RPMI7951 (cell line): ENCODE measurements around the gene SMIM45.

Experiments
- DNase-seq: peaks from one replicate; pipeline ENCODE4 v3.0.0-alpha.2; 2012; ENCODE audit warnings: low read depth

Gene SMIM45

DNA sequence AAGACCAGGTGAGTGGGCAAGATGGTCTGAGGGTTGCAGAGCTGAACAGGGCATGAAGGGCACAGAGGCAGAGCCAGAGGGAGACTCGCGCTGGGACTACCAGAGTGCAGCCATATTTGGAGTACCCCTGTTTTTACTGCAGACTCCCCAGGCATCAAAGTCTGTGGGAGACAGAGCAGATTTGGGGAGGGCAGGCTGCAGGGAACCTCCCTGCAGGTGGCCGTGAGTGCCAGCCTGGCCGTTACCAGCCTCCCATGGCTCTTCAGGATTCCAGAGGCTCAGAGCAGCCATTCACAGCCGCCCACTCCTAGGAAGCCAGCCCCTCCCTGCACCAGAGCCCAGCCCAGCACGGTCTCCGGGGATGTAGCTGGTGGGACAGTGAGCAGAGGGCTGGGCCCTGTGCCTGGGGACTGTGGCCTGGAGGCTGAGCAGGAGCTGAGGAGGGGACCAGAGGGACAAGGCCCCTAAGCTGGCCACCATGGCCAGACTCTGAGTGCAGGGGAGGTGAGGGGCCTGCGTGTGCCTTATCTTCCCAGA lies 17.2 kb downstream of the SMIM45 start, which contains the start of gene SEPTIN3:
Gene SEPTIN3, plus strand, starts transcription at position 334 of the 537 bp plus-strand sequence. CDS start 2,050 bp downstream, outside the sequence.
- DNase-seq: no peak

DNA sequence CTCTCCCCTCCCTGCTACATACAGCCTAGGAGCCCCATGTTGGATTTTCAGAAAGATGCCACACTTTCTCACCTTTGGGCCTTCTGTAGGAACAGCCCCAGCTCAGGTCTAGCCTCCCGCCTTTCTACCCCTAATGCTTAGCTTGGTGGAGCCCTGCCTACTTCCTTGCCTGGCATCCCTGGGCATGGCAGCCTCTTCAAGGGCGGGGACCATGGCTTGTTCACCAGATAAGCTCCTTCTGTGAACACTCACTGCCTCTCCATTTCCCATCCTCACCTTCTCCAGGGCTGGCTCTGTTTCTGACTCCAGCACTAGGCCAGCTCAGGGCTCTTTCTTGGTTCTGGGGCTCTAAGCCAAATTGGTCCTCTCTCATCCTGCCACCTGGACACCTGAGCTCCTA lies 18.7 kb downstream of the SMIM45 start:
- DNase-seq: no peak

DNA sequence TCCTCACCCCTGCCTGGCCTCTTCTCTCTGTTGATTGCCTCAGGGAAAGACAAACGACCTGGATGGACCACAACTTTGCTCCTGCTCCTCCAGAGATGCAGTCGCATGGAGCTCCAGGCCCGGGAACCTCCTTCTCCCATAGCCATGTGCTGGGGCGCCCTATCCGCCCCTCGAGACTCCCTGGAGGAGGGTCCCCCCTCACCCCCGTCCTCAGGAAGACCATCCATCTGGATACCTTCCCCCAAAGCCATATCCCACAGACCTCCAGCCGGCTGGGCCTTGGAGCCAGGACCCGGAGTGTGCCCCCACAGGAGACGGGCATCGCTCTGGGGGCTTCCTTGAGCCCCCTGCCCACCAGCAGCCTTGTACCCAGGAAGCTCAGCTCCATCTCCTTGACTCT lies 19.5 kb downstream of the SMIM45 start:
- DNase-seq: no peak

DNA sequence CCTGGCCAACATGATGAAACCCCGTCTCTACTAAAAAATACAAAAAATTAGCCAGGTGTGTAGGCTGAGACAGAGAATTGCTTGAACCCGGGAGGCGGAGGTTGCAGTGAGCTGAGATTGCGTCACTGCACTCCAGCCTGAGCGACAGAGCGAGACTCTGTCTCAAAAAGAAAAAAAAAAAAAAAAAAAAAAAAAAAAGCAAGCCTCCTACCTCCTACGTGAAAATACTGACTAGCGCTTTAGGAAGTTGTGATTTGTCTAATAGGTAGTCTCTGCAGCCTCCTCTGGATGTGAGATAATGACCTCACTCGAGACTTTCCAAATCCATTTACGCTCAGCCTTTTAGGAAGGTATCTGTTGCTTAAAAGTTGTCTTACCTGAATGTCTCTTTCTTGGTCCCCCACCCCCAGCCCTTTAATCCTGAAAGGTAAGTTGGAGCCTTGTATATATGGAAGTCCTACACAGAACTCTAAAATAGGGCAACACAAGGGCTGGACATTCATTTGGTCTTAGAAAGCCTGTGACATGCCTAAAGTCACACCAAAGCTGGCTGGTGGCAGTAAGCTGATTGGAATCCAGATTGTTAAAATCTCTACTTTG lies 22.8 kb downstream of the SMIM45 start:
- no peak for DNase-seq

DNA sequence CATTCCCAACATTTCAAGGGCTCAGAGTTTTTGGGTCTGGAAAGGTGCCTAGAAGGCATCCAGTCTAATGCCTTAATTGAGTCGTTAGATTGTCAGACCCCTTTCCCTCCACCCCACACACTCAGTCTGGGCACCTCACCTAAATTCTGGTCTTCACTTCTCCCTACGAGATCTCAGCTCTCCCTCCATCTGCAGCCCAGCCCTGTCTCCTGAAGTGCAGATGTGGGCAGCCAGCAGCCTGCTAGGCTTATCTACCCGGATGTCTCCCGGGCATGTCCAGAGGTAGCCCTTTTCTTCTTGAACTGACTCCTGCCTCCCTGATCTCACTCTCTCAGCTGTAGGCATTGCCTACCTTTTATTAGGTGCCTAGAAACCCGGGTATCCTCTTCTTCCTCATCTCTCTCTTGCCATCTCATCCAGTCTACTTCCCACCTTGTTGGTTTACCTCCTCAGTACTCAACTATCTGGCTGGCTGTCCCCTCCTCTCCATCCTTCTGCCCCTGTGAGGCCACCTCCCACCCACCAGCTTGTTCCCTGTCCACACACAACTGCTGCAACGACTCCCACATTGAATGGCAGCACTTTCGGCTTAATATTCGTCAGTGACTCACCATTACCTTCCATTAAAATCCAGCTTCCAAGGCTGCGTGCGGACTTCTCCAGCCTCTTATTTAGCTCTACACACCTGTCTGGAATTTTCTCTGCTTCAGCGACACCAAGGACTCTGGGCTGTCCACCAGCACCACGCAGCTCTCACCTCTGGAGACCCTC lies 23.5 kb downstream of the SMIM45 start:
- no peak for DNase-seq

DNA sequence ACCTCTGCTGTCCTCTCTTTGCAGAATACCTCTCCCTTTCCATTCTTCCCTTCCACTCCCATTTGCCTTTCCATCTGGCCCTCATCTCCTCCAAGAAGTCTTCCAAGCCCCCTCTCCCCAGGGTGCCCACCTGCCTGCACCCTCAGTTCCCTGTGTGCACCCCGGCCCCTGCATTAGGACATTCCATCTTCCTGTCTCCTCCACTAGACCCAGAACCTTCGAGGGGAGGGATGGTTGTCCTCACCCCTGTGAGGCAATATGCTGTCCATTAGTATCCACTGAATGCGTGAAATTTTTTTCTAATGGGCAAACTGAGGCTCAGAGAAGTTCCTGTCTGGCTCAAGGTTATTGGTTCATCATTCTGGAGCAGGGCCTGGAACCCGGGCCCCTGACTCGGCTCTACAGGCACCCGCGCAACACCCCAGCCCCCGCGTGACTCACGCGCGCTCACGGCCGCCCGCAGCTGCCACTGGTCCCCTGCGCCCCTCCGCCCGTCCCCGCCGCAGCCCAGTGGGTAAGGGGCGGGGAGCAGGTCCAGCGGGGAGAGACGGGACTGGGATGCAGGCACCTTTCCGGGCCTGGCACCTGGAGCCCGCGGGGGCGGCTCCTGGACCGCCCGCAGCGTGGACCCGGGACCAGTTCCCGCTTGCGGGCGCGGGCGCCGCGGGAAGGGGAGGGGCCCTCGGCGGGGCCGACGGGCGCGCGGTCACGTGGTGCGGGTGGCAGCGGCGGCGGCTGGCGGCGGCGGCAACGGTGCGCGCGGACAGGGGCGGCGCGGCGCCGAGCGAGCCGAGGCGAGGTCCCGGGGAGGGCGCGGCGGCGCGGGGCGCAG lies 24.3 kb downstream of the SMIM45 start:
- DNase-seq: no peak

DNA sequence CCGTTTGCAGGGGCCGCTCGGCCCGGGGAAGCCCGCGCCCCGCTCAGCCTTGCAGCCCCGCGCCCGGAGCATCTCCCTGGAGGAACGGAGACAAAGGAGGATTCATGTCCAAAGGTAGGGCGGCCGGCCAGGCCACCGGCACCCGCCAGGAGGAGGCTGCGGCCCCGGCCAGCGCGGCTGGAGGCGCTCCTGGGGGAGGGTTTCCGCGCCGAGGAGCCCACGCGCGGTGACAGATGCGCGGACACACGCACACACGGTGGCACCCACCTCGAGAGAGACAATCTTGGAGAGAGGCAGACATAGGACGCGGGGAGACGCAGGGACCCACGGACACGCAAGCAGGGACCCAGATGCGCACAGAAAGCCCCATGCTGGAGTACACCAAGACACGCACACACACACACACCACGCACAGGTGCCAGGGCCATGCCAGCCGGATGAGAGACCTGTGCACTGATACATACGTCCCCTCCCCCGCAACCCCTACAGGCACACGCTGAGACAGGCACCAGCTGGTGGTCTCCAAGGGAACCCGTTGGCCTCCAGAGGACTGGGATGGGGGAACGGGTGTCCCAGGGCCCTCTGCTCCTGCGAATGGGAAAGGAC lies 25.1 kb downstream of the SMIM45 start:
- DNase-seq: no peak

DNA sequence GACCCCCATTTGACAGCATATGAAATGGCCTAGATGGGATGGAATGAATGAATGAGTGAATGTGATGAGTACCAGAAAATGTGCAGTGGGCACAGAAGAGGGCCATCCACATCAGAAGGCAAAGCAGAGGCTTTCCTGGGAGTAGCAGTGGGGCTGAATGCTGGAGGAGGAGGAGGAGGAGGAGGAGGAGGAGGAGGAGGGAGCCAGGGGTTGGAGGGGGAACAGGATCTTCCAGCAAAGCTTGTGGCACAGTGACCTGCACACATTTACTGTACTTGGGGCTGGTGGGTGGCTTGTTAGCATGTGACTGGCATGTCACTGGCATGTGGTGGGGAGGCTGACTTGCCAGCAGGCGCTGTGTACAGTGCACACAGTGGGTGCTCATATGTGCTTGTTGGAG lies 26.8 kb downstream of the SMIM45 start:
- DNase-seq: no peak

DNA sequence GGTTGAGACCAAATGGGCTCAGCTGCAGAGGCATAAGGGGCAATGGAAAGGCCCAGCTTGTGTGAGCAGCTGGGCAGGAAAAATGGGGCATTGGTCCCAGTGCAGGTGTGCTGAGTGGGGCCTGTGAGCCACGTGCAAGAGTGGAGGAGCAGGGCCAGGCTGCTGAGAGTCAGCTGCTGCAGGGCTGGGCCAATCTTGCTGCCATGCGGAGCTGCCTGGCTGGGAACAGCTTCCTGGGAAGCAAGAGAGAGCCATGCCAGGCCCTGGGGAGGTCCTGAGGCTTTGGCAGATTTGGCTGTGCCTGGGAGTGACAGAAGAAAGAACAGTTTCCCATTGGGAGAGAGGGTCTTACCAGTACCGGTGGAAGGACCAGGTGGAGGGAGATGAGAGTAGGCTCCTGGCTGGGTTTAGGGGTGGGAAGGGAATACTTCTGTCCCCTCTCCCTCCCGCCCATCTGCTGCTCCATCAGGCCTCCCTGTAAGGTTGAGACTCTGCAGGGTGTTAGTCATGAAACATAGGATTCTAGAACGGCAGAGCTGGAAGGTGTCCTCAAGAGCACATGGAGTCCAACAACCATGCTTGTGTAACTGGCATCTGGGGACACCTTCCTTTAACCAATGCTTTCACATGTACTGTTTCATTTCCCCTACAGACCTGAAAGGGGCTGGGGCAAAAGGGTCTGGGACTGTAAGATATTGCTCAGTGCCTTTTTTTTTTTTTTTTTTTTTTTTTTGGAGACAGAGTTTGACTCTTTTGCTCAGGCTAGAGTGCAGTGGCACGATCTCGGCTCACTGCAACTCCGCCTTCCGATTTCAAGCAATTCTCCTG lies 27.7 kb downstream of the SMIM45 start:
- no peak for DNase-seq

DNA sequence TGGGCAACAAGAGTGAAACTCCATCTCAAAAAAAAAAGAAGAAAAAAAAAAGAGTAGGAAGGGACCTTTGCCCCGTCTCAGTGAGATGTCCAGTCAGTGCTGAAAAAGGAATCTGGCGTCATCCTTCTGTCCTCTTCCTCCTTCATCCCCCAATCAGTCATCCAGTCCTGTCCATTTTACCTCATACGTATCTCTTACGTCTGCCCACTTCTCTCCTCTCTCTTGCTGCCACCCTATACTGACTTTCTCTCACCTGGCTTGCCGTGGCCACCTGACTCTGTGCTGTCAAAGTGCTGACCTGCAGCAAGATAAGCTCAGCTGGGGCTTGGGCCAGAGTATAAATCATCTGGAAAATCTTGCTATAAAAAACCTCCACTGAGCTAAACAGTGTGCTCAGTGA lies 30.9 kb downstream of the SMIM45 start:
- DNase-seq: no peak

DNA sequence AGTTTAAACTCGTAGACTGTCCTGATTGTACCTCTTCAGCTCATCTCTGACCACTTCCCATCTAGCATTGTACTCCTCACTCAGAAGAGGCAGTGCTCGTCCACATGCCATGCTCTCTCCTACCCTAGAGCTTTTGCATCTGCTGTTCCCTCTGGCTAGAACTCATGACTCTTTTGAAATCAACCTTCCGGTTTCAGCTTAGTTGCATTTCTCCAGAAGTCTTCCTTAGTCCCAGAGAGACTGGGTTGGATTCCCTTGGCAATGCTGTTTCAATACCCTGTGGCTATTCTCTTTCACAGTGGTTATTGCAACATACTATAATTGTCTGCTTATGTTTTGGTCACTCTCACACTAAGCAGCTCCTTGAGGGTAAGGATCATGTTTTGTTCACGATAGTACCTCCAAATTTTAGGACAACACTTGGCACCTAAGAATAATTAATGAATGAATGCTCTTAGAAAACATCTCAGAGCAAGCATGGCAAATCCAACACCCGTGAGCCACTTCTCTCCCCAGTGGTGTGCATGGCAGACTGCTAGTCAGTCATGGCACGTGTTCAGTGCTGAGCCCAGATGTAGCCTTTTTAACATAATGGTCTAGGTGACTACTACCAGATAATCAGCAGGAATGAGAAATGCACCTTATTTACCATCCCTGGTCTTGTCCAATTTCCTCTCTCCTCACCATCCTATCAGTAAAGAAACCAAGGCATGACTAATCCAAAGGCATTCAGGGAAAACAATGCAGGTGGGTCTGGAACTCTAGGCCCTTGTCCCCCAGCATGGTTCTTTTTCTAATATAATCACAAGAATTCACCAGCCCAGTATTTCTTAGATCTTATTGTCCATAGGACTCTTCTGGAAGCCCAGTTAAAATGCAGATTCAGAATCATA lies 31.8 kb downstream of the SMIM45 start:
- DNase-seq: peak; percentile 69

DNA sequence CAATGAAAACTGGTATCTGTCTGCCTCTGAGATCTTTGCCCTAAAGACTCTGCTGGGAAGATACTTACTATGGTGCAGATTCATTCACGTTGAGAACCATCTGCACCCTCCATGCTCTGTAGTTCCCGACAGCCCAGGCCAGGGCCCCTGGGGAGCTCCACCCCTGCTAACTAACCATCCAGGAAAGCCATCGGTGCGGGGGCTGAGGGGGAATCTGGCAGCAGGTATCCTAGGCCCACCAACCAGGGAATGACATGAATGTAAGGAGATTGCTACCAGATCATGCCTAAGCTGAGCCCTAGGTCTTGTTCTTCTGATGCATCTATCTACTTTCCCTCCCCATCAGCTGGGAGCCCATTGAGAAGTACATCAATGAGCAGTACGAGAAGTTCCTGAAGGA lies 35.3 kb downstream of the SMIM45 start:
- no peak for DNase-seq

DNA sequence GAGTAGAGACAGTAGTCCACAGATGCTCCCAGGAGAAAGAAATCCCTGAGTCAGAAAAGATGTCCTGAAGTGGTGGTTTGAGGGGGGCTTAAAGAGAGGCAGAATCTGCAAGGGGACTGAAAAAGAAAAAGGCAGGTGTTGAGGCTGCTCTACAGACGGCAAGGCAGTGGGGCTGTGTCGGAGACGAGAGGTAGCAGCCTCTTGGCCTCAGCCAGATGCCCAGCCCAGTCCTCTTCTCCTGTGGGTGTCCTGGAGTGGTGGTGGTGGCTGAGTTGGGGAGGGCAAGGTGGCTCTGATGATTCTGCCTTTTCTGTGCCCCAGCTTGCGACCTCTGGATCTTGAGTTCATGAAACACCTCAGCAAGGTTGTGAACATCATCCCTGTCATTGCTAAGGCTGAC lies 37.3 kb downstream of the SMIM45 start:
- no peak for DNase-seq

DNA sequence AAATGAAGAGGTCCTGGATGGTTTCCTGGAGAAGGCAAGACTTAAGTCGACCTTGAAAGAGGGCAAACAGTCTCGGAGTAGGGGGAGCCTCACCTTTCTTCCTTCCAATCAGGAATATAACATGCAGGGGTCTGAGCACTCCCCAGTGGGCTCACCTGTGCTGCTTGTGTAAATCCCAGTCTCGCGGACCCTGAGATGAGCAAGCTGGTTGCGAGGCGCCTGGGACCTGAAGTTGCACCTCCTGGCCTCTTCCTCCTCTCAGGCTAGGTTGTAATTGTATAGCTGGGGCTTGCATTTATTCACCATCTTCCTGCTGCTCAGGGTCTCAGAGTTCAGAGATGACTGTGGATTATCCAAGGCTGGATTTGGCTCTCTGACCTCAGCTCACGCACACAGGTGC lies 39.2 kb downstream of the SMIM45 start:
- no peak for DNase-seq

DNA sequence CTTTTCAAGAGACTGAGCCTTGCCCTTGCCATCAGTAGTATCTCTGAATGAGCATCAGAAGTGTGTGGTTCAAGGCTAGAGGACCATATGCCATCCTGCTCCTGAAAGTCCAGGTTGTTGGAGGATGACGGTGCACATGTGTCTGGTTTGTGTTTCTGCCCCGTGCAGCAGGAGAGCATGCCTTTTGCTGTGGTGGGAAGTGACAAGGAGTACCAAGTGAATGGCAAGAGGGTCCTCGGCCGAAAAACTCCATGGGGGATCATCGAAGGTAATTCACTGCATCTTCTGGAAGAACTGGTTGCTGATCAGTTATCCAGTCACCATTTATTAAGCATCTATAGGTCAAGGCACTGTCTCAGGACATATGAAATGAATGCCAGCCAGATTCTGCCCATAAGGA lies 40.5 kb downstream of the SMIM45 start:
- no peak for DNase-seq

DNA sequence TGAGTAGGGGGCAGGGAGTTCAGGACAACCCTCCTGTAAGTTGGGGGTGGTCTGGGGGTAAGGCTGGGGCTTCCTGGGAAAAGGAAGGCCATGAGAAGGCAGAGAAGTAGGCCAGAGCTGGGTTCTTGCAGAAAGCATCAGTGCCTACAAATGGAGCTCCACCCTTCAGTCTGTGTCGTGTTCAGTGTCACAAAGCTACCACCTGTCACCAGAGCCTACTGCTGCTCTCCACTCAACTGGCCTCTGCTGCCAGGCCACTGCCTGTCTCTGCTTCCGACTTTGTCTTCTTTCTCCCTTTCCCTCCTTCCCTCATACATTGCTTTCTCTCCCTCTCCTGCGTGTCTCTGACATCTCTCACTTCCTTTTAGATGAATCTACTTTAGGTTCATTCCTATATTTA lies 43.3 kb downstream of the SMIM45 start:
- no peak for DNase-seq

DNA sequence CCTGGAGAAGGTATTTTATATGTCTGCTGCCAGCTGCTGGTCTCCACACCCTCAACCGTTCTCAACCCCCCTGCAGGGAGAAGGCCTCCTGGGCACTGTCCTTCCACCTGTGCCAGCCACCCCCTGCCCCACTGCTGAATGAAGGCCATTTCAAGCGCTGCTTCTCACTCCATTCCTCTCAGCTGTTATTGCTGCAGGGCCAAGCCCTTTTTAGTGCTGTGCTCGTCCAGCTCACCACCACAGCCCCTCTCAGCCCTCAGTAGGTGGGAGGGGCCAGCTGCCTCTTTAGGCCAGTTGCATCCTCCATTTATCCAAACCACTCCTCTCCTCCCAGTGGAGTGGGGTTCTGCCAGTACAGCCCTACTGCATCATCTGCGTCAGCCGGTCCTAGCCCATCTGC lies 44.9 kb downstream of the SMIM45 start:
- no peak for DNase-seq

DNA sequence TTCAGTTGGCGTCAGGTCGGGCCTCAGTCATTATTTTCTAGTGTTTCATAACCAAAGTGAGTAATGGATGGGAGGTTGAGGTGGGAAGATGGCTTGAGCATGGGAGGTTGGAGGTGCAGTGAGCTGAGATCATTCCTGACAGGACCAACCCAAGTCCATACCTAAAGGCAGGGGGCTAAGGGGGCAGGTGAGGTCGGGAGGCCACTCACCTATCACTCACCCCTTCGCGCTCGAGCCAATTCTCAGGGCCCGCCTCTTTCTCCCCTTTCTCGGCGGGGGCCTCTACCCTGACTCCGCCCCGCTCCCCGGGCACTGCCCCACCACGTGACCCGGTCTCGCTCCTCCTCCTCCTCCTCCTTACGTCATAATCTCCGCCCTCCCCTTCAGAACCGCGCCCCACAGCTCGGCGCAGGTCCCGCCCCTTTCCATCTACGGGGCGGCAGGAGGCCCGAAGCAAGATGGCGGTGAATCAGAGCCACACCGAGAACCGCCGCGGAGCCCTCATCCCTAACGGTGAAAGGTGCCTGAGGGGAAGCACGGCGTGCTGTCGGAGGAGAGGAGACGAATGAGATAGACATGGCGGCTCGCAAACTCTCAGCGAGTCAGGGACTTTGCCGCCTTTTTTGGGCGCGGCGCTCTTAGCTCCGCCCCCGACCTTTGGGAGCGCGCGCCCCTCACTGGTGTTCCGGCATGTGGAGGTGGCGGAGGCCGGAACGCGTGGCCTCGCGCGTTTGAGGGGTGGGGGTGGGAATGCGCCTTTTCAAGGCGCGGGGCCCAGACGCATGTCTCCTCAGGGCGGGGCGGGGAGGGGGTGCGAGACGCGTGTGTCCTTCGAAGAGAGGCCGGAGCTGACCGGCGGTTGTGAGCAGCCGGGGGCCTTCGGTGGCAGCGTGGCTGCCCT lies 46.7 kb downstream of the SMIM45 start, which contains the start of gene WBP2NL:
Gene WBP2NL, plus strand, starts transcription at position 428 of the 901 bp plus-strand sequence. Its CDS starts 31 bp downstream, at position 459.
- peak; percentile 84 for DNase-seq

DNA sequence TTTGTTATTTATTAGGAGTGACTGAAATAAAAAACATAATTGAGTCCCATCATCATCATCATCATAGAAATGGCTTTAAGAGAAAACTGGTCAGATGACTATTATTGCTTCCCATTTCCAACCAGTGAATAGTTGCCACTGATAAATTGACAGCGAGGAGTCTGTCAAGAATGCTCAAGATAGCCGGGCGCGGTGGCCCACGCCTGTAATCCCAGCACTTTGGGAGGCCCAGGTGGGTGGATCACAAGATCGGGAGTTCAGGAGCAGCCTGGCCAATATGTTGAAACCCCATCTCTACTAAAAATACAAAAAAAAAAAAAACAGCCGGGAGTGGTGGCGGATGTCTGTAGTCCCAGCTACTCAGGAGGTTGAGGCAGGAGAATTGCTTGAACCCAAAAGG lies 48.5 kb downstream of the SMIM45 start:
- no peak for DNase-seq
